Activated naive CD4-positive, alpha-beta T cell treated with anti-CD3 and anti-CD28 coated beads, Interleukin-2, amount 50 U/mL, for 16 hours (primary cell): ENCODE measurements around the gene TLCD3B.

Experiments used
- DNase-seq: peaks from one replicate; pipeline ENCODE4 v3.0.0-alpha.2; 2020

Gene TLCD3B

GRCh38 chr16:29987371-29988085 lies 43.5 kb downstream of the TLCD3B start:
- no peak for DNase-seq

GRCh38 chr16:29986931-29987330 lies 44.1 kb downstream of the TLCD3B start:
- DNase-seq = no peak

DNA sequence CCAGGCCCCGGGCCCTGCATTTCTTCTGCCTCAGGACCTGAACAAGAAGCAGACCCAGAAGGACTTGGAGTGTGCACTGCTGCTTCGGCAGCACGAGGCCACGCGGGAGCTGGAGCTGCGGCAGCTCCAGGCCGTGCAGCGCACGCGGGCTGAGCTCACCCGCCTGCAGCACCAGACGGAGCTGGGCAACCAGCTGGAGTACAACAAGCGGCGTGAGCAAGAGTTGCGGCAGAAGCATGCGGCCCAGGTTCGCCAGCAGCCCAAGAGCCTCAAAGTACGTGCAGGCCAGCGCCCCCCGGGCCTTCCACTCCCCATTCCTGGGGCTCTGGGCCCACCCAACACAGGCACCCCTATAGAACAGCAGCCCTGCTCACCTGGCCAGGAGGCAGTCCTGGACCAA lies 44.8 kb downstream of the TLCD3B start:
- DNase-seq = no peak

GRCh38 chr16:29985271-29985811 lies 45.7 kb downstream of the TLCD3B start:
- DNase-seq = no peak

GRCh38 chr16:29984764-29985147 lies 46.3 kb downstream of the TLCD3B start:
- no peak for DNase-seq

DNA sequence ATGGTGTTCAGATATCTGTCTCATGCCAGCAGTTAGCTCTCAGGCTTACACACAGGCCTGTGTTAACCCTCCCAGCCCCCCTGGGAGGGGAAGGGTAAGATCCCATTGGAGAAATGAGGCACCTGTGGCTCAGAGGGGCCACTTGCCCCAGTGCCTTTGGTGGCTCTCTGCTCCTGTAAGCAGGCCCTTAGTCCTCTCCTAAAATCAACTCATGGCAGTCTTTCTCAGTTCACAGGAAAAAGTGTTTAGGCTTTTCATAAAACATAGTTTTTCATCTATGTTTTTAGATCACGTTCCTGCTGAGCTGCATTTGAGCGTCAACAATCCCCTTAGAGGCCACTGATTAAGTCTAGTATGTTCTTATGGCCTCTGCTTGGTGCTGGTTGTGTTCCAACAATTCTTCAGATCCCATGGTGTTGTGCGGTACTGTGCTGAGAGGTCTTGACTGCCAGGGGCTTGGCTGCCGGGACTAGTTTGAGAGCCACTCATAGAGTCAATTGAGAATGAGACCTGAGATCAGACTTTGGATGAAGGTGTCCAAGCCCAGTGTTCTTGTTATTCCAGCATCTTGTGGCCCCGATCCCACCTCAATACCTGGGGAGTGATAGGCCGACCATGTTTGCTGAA lies 46.8 kb downstream of the TLCD3B start:
- no peak for DNase-seq

- DNase-seq = no peak
Observed at GRCh38 chr16:29983420-29984136, 47.5 kb downstream of the TLCD3B start.

DNA sequence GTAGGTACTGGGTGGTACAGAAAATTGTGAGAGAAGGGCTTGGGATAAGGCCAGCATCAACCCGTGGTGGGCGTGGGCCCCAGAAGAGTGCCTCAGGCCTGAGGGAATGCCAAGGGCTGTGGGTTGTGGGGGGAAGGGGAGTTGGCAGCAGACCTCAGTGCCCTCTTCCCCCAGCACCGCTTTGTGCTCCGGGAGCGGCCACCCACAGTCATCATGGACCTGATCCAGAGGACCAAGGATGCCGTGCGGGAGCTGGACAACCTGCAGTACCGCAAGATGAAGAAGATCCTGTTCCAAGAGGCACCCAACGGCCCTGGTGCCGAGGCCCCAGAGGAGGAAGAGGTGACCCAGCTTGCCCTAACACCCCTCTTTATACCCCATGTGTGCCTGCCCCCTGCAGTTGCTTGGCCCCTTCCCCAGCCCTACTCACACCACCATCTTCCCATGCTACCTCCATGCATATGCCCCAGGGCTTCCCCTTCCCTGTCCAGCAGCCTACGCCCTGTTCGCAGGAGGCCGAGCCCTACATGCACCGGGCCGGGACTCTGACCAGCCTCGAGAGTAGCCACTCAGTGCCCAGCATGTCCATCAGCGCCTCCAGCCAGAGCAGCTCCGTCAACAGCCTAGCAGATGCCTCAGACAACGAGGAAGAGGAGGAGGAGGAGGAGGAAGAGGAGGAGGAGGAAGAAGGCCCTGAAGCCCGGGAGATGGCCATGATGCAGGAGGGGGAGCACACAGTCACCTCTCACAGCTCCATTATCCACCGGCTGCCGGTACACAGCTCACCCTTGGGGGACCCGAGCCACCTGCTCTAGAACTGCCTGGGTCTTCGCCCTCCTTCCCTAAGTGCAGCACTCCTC lies 48.3 kb downstream of the TLCD3B start:
- no peak for DNase-seq

GRCh38 chr16:29978564-29979270 lies 52.4 kb downstream of the TLCD3B start:
- DNase-seq = no peak

DNA sequence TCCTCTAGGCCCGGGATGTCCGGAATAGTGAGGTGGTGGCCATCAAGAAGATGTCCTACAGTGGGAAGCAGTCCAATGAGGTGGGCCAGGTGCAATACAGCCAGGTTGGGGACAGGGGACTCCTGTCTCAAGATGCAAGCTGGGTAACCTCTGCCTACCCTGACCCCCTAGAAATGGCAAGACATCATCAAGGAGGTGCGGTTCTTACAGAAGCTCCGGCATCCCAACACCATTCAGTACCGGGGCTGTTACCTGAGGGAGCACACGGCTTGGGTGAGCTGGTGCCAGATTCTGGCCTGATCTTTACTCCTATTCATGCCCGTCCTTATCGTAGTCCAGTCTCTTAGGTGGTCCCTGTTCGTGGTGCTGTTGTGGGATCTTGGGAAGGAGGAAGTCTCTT lies 53.0 kb downstream of the TLCD3B start:
- DNase-seq = no peak

DNA sequence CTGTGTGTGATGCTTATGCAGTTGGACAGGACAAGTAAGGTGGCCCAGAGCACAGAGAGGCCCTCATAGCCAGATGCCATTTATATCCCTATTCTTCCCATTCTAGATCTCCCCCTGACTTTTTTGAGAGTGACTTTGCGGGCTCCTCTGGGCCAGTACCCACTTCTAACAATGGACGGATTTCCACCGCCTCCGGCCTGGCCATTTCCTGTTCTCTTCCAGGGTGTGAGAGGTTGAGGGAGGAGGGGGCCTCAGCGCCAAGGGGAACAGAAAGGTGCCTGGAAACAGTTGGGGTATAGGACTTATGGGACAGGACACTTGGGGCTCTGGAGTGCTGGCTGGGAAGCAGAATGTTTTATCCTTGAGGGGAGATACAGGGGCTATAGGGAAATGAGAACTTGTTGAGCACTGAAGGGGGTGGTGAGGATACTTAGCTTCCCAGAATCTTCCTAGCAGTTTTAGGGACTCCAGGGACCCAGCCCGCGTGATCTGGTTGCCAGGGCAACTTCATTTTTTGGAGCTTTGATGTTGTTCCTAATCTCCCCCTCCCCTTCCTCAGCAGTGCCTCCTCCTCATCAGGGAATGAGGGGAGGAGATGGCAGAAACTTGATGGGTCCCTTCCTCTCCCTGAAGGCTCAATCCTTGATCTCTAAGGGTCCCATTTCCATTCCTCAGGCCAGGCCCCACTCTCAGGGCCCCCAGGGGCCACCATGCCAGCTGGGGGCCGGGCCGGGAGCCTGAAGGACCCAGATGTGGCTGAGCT lies 53.8 kb downstream of the TLCD3B start:
- no peak for DNase-seq

DNA sequence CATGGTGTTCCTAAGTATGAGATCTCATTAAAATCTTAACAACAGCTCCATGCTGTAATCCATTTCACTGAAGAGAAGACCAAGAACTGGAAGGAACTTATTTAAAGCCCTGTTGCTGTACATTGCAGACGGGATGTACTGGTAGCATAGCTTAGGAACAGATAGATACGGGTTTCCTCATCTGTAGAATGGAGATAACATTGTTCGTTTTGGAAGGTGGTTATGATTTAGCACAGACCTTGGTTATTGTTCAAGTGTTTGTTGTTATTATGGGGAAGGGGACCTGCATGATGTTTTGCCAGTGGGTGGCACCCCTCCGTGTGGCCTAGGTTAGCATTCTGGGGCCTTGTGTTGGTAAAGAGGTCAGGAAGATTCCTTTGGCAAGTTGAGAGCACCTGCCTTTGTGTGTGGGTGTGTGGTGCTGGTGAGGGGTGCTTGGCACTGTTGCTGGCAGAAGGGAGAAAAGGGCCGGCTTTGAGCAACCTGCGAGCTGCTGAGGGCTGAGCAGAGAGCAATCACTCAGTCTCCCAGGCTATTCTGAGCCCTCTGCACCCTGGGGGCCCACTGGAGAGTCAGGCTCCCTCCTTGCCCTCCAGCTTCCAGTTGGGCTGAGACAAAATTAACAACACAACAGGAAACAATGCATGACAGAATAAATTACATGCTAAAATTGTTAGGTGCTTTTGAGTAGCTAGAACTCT lies 55.1 kb downstream of the TLCD3B start:
- no peak for DNase-seq

DNA sequence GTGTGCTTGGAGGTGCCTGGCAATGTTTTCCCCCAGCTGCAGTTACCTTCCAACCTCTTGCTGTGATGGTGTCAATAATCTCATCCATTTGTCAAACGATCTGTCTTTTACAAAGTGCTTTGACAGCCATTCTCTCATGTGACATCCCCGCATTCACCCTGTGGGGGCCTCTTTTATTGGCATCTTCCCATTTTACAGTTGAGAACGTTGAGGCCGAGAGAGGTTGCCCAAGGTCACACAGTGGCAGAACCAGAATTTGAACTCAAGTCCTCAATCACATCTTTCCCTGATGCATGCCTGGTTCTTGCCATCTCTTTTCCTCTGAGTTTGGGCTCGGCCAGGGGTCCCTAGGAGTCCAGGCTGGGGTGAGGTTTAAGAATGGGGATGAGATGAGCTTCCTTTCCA lies 55.9 kb downstream of the TLCD3B start:
- DNase-seq = no peak
